ENCODE measurements around the gene SH2B3. TPM values are rescaled to one million over a fixed set of nuclear protein-coding genes. Genes with fewer than 3 reads are reported as not detected.

The SH2B3 gene
- total and polyA plus RNA-seq, 2 of the 13 experiments (the other 11 are each of a cell fraction or from before 2014, with no cell fraction given): 6.8 to 6.9 TPM

DNA sequence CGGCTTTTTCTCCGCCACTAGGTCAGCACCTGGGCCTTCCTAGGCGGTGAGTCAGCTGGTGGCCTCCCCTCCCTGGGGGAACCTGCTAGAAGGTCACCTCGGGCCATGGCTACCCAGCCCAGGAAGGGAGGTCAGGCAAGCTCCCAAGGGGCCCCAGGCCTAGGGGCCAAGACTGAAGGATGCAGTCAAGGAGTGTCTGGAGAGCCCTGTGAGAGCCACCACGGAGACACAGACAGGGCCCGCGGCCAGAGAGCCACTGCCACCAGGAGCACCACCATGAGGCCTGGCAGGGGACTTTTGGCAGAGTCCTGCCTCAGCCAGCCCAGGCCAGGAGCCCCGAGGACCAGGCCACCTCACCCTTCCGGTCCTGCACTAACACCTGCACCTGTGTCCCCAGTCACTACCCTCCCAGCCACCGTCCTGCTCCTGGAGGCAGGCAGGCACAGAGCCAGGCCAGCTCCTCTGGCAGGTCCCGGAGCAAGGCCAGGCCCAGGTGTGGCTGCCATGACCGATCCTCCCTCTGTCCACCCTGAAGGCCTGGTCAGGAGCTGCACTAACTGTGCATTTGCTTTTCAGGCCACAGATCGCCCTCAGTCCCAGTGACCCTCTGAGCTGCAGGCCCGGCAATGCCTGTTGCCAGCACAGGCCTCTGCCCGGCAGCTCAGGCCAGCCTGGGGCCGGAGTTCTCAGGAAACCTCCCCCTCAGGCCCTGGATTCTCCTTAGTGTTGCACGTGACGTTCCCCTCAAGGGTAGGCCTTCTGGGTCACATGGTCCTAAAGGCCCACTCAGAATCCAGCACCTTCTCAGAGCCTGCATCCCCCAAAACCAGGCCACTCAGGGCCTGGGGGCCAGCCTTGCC is 43.8 kb upstream of the SH2B3 start (continued):
- TF ChIP-seq ZNF253 (CRISPR knock-in tag; IDR thresholded peaks at IDR 0.05; ENCODE audit: borderline replicate concordance): no peak
- TF ChIP-seq POLR2G (IDR thresholded peaks at IDR 0.05; ENCODE audit: low read depth, low read length): no peak
- TF ChIP-seq NFIB (CRISPR knock-in tag; IDR thresholded peaks at IDR 0.05; ENCODE audit: borderline replicate concordance): no peak
- TF ChIP-seq ELF3 (CRISPR knock-in tag; IDR thresholded peaks at IDR 0.05): no peak
- TF ChIP-seq, protein P1, sequence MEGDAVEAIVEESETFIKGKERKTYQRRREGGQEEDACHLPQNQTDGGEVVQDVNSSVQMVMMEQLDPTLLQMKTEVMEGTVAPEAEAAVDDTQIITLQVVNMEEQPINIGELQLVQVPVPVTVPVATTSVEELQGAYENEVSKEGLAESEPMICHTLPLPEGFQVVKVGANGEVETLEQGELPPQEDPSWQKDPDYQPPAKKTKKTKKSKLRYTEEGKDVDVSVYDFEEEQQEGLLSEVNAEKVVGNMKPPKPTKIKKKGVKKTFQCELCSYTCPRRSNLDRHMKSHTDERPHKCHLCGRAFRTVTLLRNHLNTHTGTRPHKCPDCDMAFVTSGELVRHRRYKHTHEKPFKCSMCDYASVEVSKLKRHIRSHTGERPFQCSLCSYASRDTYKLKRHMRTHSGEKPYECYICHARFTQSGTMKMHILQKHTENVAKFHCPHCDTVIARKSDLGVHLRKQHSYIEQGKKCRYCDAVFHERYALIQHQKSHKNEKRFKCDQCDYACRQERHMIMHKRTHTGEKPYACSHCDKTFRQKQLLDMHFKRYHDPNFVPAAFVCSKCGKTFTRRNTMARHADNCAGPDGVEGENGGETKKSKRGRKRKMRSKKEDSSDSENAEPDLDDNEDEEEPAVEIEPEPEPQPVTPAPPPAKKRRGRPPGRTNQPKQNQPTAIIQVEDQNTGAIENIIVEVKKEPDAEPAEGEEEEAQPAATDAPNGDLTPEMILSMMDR (CRISPR knock-in tag; IDR thresholded peaks at IDR 0.05): no peak
- no peak for TF ChIP-seq MAFF (IDR thresholded peaks at IDR 0.05; ENCODE audit: low read depth, low read length)
- TF ChIP-seq ZKSCAN8 (CRISPR knock-in tag; IDR thresholded peaks at IDR 0.05; ENCODE audit: borderline replicate concordance): no peak
- TF ChIP-seq BHLHE40 (IDR thresholded peaks at IDR 0.05; ENCODE audit: low read length): no peak
- TF ChIP-seq RBM22 (optimal IDR thresholded peaks at IDR 0.05; ENCODE audit: low read length): no peak
- no peak for TF ChIP-seq MEIS1 (CRISPR knock-in tag; IDR thresholded peaks at IDR 0.05; ENCODE audit: borderline replicate concordance)
- no peak for TF ChIP-seq XBP1 (CRISPR knock-in tag; IDR thresholded peaks at IDR 0.05)
- TF ChIP-seq, protein P2, sequence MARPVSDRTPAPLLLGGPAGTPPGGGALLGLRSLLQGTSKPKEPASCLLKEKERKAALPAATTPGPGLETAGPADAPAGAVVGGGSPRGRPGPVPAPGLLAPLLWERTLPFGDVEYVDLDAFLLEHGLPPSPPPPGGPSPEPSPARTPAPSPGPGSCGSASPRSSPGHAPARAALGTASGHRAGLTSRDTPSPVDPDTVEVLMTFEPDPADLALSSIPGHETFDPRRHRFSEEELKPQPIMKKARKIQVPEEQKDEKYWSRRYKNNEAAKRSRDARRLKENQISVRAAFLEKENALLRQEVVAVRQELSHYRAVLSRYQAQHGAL (CRISPR knock-in tag; IDR thresholded peaks at IDR 0.05; ENCODE audit: not compliant biosample characterization): no peak
- no peak for TF ChIP-seq ZNF30 (CRISPR knock-in tag; IDR thresholded peaks at IDR 0.05)
- TF ChIP-seq BORCS8-MEF2B (CRISPR knock-in tag; IDR thresholded peaks at IDR 0.05): no peak
- TF ChIP-seq, protein P3, sequence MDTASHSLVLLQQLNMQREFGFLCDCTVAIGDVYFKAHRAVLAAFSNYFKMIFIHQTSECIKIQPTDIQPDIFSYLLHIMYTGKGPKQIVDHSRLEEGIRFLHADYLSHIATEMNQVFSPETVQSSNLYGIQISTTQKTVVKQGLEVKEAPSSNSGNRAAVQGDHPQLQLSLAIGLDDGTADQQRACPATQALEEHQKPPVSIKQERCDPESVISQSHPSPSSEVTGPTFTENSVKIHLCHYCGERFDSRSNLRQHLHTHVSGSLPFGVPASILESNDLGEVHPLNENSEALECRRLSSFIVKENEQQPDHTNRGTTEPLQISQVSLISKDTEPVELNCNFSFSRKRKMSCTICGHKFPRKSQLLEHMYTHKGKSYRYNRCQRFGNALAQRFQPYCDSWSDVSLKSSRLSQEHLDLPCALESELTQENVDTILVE (CRISPR knock-in tag; IDR thresholded peaks at IDR 0.05): no peak
- TF ChIP-seq MAZ (IDR thresholded peaks at IDR 0.05; ENCODE audit: borderline replicate concordance, low read depth, low read length): no peak
- TF ChIP-seq MAZ (CRISPR knock-in tag; IDR thresholded peaks at IDR 0.05; ENCODE audit: low read depth): no peak
- no peak for TF ChIP-seq MYNN (CRISPR knock-in tag; IDR thresholded peaks at IDR 0.05; ENCODE audit: low read depth)
- no peak for TF ChIP-seq ZNF552 (CRISPR knock-in tag; IDR thresholded peaks at IDR 0.05; ENCODE audit: borderline replicate concordance)
- TF ChIP-seq, protein P4, sequence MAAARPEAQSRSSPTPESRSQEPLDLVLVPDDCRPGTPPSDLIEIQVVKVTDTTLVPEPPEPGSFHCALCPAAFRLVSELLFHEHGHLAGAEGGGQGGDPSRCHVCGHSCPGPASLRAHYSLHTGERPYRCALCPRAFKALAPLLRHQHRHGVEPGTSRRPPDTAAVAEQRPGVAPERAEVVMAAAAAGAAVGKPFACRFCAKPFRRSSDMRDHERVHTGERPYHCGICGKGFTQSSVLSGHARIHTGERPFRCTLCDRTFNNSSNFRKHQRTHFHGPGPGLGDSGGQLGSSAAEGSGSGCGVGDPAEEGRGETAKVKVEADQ (CRISPR knock-in tag; IDR thresholded peaks at IDR 0.05; ENCODE audit: borderline replicate concordance): no peak
- TF ChIP-seq SIN3A (IDR thresholded peaks at IDR 0.05; ENCODE audit: borderline replicate concordance, low read depth, low read length): no peak
- TF ChIP-seq, protein P5, sequence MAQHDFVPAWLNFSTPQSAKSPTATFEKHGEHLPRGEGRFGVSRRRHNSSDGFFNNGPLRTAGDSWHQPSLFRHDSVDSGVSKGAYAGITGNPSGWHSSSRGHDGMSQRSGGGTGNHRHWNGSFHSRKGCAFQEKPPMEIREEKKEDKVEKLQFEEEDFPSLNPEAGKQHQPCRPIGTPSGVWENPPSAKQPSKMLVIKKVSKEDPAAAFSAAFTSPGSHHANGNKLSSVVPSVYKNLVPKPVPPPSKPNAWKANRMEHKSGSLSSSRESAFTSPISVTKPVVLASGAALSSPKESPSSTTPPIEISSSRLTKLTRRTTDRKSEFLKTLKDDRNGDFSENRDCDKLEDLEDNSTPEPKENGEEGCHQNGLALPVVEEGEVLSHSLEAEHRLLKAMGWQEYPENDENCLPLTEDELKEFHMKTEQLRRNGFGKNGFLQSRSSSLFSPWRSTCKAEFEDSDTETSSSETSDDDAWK (CRISPR knock-in tag; IDR thresholded peaks at IDR 0.05): no peak
- TF ChIP-seq ZNF484 (CRISPR knock-in tag; IDR thresholded peaks at IDR 0.05; ENCODE audit: borderline replicate concordance, low read depth): no peak
- no peak for TF ChIP-seq ZNF343 (CRISPR knock-in tag; IDR thresholded peaks at IDR 0.05)
- TF ChIP-seq POLR2AphosphoS2 (IDR thresholded peaks at IDR 0.05; ENCODE audit: low read depth, low read length): no peak

Data from HepG2 (cell line).